GM19043 (cell line): ENCODE results near the gene ARHGEF37.

Source experiments
- ATAC-seq: cut with Tn5 transposase; IDR thresholded peaks from one replicate; pipeline ENCODE4 v1.9.1; 2021; ENCODE audit warnings: low read depth; ENCODE audit not compliant: unreplicated experiment

The ARHGEF37 gene

GRCh38 chr5:149627070-149627469 is 45.8 kb downstream of the ARHGEF37 start:
- no peak for ATAC-seq

- ATAC-seq, result no peak
These were observed 46.9 kb downstream of the ARHGEF37 start for GRCh38 chr5:149628221-149628620.

GRCh38 chr5:149628846-149629388 is 47.6 kb downstream of the ARHGEF37 start:
- ATAC-seq, result no peak

GRCh38 chr5:149629421-149629820 is 48.1 kb downstream of the ARHGEF37 start:
- ATAC-seq, result no peak

- ATAC-seq, result no peak
These were observed 49.0 kb downstream of the ARHGEF37 start for GRCh38 chr5:149630337-149630736.

- no peak for ATAC-seq
These were observed 50.2 kb downstream of the ARHGEF37 start for GRCh38 chr5:149631506-149631905.

- ATAC-seq, result no peak
These were observed 51.3 kb downstream of the ARHGEF37 start for GRCh38 chr5:149632311-149633251.

GRCh38 chr5:149633476-149634350 is 52.4 kb downstream of the ARHGEF37 start:
- ATAC-seq, result no peak

GRCh38 chr5:149635394-149635793 is 54.1 kb downstream of the ARHGEF37 start:
- ATAC-seq, result no peak

GRCh38 chr5:149636191-149636860 is 55.0 kb downstream of the ARHGEF37 start:
- no peak for ATAC-seq

- no peak for ATAC-seq
These were observed 55.6 kb downstream of the ARHGEF37 start for GRCh38 chr5:149636861-149637246.

- no peak for ATAC-seq
These were observed 56.8 kb downstream of the ARHGEF37 start for GRCh38 chr5:149638136-149638535.

GRCh38 chr5:149638546-149639241 is 57.4 kb downstream of the ARHGEF37 start:
- no peak for ATAC-seq

- no peak for ATAC-seq
These were observed 58.4 kb downstream of the ARHGEF37 start for GRCh38 chr5:149639737-149640136.

GRCh38 chr5:149640350-149640999 is 59.2 kb downstream of the ARHGEF37 start:
- no peak for ATAC-seq

GRCh38 chr5:149641000-149641576 is 59.8 kb downstream of the ARHGEF37 start:
- no peak for ATAC-seq

- ATAC-seq, result no peak
These were observed 60.3 kb downstream of the ARHGEF37 start for GRCh38 chr5:149641600-149641999.

GRCh38 chr5:149643781-149644180 is 62.5 kb downstream of the ARHGEF37 start:
- ATAC-seq, result no peak

- no peak for ATAC-seq
These were observed 63.3 kb downstream of the ARHGEF37 start for GRCh38 chr5:149644629-149645028.
